SK-N-SH (cell line): ENCODE measurements around the gene MAGEF1.

Experiments
- CTCF ChIP-seq: fragments of 200-600 bp; sonication (generic); IDR thresholded peaks from 2 replicates; pipeline ENCODE4 v1.6.1; 2017; ENCODE audit warnings: antibody characterized with exemption, mild to moderate bottlenecking, moderate library complexity
- TAF1 ChIP-seq: IDR thresholded peaks from 2 replicates; pipeline ENCODE4 v1.6.1; 2012; ENCODE audit warnings: low read depth, mild to moderate bottlenecking, low read length, moderate library complexity, borderline replicate concordance

- TF ChIP-seq CTCF (no peak), TAF1 (no peak)
Observed at GRCh38 chr3:184737063-184737462, 25.2 kb upstream of the MAGEF1 start.
